Psoas muscle (tissue), 8 donors: ENCODE results near the gene PYCARD. TPM values are rescaled to one million over a fixed set of nuclear protein-coding genes. Genes with fewer than 3 reads are reported as not detected.

Experiments used
- ATAC-seq, 4 donors: fragments of 200-7000 bp; cut with Tn5 transposase; one replicate each; pipeline ENCODE4 v1.9.1; 2020; ENCODE audit warnings: moderate library complexity in 3 of 4, mild to moderate bottlenecking in 2 of 4
- DNase-seq, 2 donors: peaks; one replicate each; pipeline ENCODE4 v3.0.0-alpha.2; 2020
- H3K27ac ChIP-seq: fragments of 200-600 bp; one replicate; pipeline ENCODE4 v1.8.0; 2022
- H3K27me3 ChIP-seq, 3 donors: fragments of 200-600 bp in 1 of 3; one replicate each; pipeline versions ENCODE4 v1.6.1 to v1.8.0; 2013 to 2022; ENCODE audit warnings: low read length in 2 of 3, mild to moderate bottlenecking in 2 of 3, moderate library complexity in 1 of 3; ENCODE audit not compliant: insufficient read depth in 3 of 3
- H3K36me3 ChIP-seq, 2 donors: fragments of 200-600 bp in 1 of 2; one replicate each; pipeline versions ENCODE4 v1.6.1 to v1.8.0; 2013 to 2022; ENCODE audit warnings: low read depth in 1 of 2, mild to moderate bottlenecking in 1 of 2, moderate library complexity in 1 of 2; ENCODE audit not compliant: insufficient read depth in 1 of 2
- H3K4me1 ChIP-seq: fragments of 200-600 bp; one replicate; pipeline ENCODE4 v1.8.0; 2022
- H3K4me3 ChIP-seq: fragments of 200-600 bp; one replicate; pipeline ENCODE4 v1.8.0; 2022; ENCODE audit warnings: mild to moderate bottlenecking
- H3K9me3 ChIP-seq: fragments of 200-600 bp; one replicate; pipeline ENCODE4 v1.8.0; 2022
- WGBS, 3 donors: extraction: QIAGEN DNeasy Blood & Tissue Kit; methylation state at CpG; one replicate each; pipeline versions ENCODE4 v1.1.6 to v1.1.7; 2013; 5-methylcytosine and 5-hydroxymethylcytosine counted together
- intact Hi-C, 2 donors: fragments of 100-400 bp; cut with DNase I; formaldehyde crosslinking; loops; one replicate each; pipeline versions ENCODE4 v1.11.0 to v1.14.2; 2022
- polyA plus RNA-seq, 3 donors: library from polyadenylated mRNA; stranded (reverse); fragments of 200-250 nt; gene quantifications; one replicate each; pipeline ENCODE4 v1.2.3, GENCODE V29; 2013
- total RNA-seq, 4 donors: library from RNA; stranded (reverse); fragmentation: NEBNext Ultra II Directional in 2 of 4; extraction: Animal tissue kit (Norgen Biotek cat#: 25700) in 2 of 4; gene quantifications; one replicate each; pipeline versions ENCODE4 v1.2.1 to v1.2.4, GENCODE V29; 2021 to 2023
- TF ChIP-seq, protein P1 (sequence below): fragments of 200-600 bp; IDR thresholded peaks from one replicate; pipeline ENCODE4 v1.8.0; 2022; ENCODE audit warnings: antibody characterized with exemption
- donor health status: healthy with polysubstance abuse.
- donor health status: DM: no; HTN: no; CAD: no; lungs with moderate emphysema.
- donor health status: Bipolar disorder and iron deficiency.
- donor health status: healthy.
- donor health status: DM: yes; HTN: yes; CAD: no.
- donor health status: DM: no; HTN: no; CAD: no.
- donor health status: DM: no; HTN: no; CAD: no.
- donor health status: DM: yes; HTN: yes; CAD: no.

PYCARD gene
- total and polyA plus RNA-seq, 7 donors: 2.1 to 4.9 (median 3.1) TPM

DNA sequence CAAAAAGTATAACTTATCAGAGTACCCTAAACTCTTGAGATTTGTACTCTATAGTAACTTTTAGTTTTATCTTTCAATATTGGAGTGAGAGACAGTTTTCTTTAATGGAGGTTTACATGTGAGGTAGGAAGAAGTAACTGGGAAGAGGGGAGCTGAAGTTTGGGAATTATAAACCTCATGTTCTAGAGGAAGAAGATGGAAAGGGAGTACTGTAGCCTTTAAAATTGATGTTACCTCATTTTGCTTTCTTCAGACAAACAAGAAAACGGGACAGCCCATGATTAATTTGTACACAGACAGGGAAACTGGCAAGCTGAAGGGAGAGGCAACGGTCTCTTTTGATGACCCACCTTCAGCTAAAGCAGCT is 13.2 kb downstream of the PYCARD start:
- no peak for ATAC-seq
- 84 to 87% (median 86%) methylated on average over 2 of the region's 2 CpGs for WGBS, 3 donors
- H3K9me3 ChIP-seq: no peaks in the 10 kb centered on the region
- TF ChIP-seq, protein P1, sequence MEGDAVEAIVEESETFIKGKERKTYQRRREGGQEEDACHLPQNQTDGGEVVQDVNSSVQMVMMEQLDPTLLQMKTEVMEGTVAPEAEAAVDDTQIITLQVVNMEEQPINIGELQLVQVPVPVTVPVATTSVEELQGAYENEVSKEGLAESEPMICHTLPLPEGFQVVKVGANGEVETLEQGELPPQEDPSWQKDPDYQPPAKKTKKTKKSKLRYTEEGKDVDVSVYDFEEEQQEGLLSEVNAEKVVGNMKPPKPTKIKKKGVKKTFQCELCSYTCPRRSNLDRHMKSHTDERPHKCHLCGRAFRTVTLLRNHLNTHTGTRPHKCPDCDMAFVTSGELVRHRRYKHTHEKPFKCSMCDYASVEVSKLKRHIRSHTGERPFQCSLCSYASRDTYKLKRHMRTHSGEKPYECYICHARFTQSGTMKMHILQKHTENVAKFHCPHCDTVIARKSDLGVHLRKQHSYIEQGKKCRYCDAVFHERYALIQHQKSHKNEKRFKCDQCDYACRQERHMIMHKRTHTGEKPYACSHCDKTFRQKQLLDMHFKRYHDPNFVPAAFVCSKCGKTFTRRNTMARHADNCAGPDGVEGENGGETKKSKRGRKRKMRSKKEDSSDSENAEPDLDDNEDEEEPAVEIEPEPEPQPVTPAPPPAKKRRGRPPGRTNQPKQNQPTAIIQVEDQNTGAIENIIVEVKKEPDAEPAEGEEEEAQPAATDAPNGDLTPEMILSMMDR: no peak
- no peak overlapping the region for H3K27ac ChIP-seq
- intact Hi-C loops: no loop called here
- H3K27me3 ChIP-seq: no peaks in the 10 kb centered on the region
- no peak overlapping the region for H3K4me3 ChIP-seq
- peaks cover 54 to 100% of the 10 kb centered on the region in 2 donors for H3K36me3 ChIP-seq
- DNase-seq: no peak
- H3K4me1 ChIP-seq: peaks cover 7% of the 10 kb centered on the region

DNA sequence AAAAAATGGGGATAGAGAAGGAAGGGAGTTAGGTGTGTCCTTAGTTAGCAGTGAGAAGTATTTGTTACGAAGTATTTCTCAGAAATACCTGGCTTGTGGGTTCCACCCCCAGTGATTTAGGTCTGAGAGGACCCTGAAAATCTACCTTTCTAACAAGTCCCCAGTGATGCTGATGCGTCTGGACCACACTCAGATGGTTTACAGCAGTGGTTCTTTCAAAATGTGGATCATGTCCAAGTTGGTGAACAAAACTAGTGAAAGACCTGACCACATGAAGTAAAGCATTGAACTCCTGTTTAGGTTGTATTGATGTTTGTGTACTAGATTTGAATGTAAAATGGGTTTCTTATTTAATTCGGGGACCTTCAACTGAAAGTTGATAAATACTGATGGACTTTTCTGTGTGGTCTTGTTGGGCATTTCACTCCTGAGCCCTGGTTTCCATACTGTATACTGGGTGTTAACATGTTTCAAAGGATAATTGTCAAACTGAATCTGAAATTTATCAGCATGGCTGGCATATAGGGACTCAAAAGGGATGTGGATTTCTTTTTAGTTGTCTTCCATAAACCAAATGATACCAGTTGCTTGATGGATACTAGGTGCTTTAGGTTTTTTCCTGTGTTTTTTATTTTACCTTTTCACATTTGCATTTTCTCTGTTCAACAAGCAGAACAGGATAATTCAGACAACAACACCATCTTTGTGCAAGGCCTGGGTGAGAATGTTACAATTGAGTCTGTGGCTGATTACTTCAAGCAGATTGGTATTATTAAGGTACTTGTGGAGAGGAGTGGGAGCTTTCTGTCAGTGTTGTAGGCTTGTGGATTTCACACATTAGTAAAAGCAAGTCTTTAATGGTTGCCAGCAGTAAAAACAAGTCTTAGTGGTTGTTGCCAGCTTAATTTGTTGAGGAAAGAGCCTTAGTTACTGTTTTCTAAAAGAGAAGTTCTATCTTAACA is 13.8 kb downstream of the PYCARD start:
- Histone ChIP-seq H3K36me3 (peaks cover 56 to 100% of the 10 kb centered on the region in 2 donors), H3K27ac (no peak overlapping the region), H3K27me3 (no peaks in the 10 kb centered on the region), H3K4me3 (no peak overlapping the region), H3K4me1 (peaks cover 11% of the 10 kb centered on the region), H3K9me3 (no peaks in the 10 kb centered on the region)
- no peak for DNase-seq
- ATAC-seq: no peak
- TF ChIP-seq, protein P1: no peak
- 81 to 84% (median 83%) methylated on average over 3 of the region's 3 CpGs for WGBS, 3 donors
- intact Hi-C loops: no loop called here

DNA sequence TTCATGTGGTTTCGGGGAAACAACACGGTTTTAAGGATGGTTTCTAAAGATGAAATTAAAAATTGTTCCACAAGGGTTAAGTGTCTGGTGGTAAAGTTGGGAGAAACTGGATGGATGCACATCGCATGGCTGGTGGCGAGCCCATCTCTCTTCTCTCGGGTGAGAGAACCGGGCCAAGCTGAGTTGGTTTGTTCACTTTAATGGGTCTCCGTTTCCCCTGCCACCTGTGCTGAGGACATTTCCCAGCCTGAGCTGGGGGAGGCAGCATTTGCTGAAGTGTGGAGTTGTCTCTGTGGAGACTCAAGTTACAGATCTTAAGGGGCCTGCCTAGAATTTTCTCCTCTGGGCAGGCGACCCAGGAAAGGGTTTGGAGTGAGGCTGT is 14.8 kb downstream of the PYCARD start:
- intact Hi-C loops: no loop called here
- H3K4me1 ChIP-seq: peaks cover 20% of the 10 kb centered on the region
- H3K27me3 ChIP-seq: no peaks in the 10 kb centered on the region
- WGBS, 3 donors: 61 to 75% (median 74%) methylated on average over 8 of the region's 8 CpGs
- no peak overlapping the region for H3K4me3 ChIP-seq
- no peaks in the 10 kb centered on the region for H3K9me3 ChIP-seq
- ATAC-seq (peak in 3 of 4 donors; percentile 30 to 35 (median 34)), DNase-seq (no peak)
- TF ChIP-seq, protein P1: no peak
- H3K27ac ChIP-seq: no peak overlapping the region
- peaks cover 55 to 100% of the 10 kb centered on the region in 2 donors for H3K36me3 ChIP-seq

DNA sequence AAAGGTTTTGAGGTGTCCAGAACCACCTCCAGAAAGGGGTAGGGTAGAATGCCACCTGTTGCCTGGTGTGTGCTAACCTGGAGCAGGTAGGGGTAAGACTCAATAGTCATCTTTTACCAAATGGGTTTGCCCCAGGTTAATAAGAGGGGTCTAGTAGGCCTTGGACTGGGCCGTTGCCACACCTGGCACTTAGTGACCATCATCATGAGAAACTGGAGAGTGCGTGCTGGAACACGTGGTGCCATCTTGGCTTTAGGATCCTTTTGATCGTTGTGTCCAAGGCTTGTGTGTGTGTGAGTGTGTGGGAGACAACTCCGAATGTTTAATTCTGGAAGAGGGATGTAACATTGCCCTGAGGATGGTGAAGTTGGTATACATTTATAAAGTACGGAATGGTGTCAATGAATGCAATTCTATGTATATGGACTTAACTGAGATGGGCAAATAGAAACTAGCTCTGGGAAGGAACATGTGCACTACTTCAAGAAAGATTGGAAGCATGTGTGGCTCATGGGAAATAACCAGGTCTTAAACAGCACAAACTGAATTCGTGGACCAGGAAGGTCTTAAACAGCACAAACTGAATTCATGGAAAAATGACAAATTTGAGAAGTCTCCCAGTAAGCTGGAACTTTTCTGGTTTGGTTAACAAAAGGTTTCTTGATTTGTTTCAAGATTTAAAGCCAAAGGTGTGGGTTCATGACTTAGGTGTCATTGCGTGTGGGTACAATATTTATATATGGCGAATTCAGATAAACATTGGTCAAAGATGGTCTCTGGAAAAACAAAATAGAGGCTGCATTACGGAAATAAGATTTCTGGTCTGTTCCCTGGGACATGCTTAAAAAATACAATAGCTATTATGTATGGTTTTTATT is 15.4 kb downstream of the PYCARD start:
- ATAC-seq (peak in 2 of 4 donors; percentile 23 to 25), DNase-seq (no peak)
- TF ChIP-seq, protein P1: no peak
- Histone ChIP-seq H3K27ac (no peak overlapping the region), H3K9me3 (no peaks in the 10 kb centered on the region), H3K27me3 (no peaks in the 10 kb centered on the region), H3K4me1 (peaks cover 27% of the 10 kb centered on the region), H3K4me3 (no peak overlapping the region), H3K36me3 (peaks cover 55 to 99% of the 10 kb centered on the region in 2 donors)
- intact Hi-C loops: no loop called here
- WGBS, 3 donors: 59 to 73% (median 67%) methylated on average over 10 of the region's 10 CpGs
